Activated CD4-positive, alpha-beta T cell treated with anti-CD3 and anti-CD28 coated beads, Interleukin-2, Interleukin-4, amounts not matched to agents 100 ng/mL and 50 ng/mL, durations not matched to agents 16 hours and 8 hours (primary cell): ENCODE measurements around the gene ANO2.
"Not testable (repeated sequence)": the region's sequence is repeated elsewhere in the genome, so short reads cannot be mapped to it uniquely, and the experiment has no call there.

ENCODE experiments used
- DNase-seq: peaks from one replicate; pipeline ENCODE4 v3.0.0-alpha.2; 2020; ENCODE audit warnings: low spot score

Gene ANO2

DNA sequence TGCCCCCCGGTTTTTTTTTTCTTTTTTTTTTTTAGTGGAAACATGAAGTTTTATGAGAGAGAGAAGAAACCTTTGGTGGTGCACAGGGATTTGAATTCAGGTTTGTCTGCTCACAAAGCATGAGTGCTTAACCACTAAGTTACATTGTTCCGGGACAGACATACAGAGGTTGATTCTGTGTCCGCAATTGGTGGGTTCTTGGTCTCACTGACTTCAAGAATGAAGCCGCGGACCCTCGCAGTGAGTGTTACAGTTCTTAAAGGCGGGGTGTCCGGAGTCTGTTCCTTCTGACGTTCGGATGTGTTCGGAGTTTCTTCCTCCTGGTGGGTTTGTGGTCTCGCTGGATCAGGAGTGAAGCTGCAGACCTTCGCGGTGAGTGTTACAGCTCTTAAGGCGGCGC, 57.2 kb downstream of the ANO2 start:
- DNase-seq = not testable (repeated sequence)

DNA sequence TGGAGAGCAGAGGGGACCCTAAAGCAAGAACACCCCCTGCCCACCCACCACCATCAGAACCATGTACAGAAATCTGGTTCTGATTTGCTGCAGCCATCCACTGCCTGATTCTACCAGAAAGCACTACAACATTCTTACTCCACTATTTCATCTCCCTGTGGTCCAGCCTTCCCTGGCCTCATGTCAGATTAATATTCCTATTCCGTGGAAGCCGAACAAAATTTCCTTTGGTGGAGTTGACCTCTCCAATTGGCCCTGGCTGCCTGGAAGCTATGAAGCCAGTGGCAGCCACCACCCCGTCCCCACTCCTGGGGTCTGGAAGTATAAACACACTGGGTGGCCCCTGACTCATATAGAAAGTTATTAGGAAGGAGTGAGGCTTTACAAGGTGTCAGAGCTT, 60.2 kb downstream of the ANO2 start:
- DNase-seq = no peak

DNA sequence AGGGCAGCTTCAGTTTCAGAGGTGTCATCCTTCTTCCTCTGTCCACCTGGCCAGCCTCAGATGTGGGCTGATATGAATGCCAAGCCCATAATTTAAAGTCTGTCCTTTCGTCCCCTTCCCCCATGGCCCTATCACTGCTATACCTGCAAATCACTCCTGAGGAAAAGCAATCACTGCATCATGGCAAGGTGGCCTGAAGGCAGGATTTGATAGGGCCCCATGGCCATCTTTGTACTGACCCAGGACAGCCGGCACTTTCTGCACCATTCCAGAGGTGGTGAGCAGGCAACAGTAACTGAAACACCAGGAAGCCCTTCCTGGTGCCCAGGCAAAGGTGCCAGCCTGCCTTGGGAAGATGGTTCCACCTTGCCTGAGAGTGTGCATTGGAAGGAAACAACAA, 60.8 kb downstream of the ANO2 start:
- no peak for DNase-seq

DNA sequence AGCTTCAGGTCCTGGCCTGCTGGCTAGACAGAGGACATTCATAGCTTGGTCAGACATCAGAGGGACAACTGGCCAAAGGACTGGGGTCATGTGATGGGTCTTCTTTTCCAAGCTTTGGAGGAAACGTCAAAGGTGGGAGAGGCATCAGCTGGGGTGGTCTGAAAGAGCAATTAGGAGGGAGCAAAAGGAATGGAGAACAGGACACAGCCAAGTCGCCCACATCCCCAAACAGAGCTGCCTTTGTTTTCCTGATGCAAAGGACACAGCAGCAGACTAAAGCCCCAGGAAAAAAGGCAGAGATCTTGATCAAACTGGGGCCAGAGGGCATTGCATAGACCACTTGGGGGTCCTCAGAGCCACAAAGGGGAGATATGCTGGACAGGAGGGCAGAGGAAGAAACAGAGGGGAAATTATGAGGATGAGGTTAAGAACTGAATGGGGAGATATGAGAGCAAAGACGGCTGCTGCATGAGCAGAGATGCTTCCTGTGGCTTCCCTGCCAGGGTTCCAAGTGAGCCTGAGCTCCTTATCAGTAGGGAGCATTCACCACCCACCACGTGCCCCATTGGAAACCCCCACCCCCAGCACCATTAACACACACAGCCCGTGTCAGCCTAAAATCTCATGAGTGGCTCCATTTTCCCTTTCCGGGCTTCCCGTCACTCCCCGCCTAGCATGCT, 62.4 kb downstream of the ANO2 start:
- DNase-seq = no peak

DNA sequence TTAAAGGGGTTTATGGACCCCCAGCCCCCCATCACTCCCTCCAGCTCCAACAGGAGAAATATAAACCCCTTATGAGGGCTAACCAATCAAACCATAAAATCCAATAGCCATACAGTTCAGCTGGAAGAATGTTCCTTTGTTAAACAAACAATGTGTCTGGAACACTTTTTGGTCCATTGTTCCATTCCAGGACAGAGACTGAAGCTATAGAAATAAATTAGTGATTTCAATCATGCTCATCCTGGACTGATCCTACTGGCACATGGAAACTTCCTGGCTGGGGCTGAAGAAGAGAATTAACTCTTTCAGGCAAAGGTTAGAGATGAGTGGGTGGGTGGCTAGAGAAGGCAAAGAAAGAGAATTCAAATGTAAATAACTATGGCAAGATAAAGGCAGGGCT, 63.4 kb downstream of the ANO2 start:
- DNase-seq = no peak

DNA sequence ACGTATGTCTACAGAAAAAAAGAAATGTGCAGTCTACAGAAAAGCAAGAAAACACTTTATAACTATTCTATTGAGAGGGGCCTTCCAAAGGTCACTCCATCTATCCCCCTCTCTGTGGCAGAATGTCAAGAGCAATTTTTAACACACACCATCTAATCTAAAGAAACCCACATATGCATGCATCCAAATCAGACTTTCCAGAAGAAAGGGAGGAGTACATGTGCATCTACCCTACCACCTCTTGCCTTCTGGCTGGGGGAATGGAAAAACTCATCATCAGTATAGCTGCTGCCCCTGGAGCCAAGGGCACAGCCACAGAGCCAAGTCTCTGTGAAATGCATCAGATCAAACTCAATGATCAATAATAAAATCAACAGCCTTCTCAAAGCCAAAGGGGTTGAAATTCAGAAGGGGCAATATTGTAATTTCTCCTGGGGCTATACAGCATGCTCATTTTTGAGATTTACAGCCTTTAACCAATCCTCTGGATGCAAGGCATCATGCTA, 63.9 kb downstream of the ANO2 start:
- DNase-seq = no peak

DNA sequence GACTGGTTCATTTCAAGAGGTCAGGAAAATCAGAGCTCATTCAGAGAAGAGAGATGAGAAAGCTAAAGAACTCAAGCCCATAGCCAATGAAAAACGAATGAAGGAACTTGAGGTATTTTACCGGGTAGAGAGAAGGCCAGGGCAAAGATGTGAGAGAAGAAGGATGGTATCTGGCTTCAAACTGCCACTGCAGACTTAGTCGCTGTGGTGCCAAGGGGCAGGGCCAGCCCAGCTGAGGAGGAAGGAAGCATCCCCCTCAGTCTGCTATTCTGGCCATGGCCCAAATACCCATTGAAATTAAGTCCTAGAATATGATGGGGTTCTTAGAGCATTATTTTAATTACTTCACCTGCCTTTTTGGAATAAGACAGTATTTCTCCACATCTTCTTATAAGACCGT, 69.2 kb downstream of the ANO2 start:
- no peak for DNase-seq

DNA sequence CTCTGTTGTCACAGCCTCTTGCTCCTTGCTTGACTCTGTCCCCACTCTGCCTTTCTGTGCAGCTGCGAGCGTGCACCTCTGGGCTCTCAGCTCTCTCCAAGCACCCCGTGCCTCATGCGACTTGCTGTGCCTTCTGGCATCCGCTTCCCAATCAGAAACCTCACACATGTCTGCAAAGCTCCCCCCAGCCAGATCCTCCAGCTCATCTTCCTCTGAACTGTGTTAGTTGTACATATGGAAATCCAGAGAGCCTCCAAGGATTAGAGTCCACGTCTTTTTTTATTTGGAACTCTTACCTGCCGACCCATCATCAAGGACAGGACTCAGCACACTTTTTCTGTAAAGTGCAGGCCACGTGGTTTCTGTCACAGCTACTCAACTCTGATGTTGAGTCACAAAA, 70.5 kb downstream of the ANO2 start:
- no peak for DNase-seq

DNA sequence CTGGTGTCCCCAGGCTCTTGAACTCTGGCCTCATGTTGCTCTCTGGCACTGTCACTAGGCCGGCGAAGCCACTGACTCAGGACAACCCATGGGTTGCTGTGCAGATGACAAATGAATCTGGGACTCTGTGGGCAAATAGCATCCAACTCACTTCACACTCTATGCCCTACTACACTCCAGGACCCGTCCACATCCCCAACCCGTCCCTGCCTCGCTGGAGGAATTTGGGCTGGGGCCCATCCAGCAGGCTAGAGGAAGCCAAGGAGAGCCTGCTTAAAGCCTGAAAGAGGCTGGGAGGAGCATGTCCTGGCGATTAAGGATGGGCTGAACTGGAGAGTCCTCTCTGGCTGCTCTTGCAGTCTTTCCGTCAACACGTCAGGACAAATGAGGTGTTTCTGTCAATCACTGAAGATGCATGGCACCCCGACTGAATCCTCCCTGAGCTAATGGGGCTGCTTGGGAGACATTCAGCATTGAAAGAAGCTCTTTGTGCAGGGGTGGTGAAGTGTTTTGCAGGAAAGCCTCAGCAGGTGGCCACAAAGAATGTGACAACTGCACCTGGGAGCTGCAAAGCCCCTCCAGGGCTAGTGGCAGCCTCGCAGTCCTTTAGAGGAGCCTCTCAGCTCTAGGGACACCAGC, 71.7 kb downstream of the ANO2 start:
- no peak for DNase-seq

DNA sequence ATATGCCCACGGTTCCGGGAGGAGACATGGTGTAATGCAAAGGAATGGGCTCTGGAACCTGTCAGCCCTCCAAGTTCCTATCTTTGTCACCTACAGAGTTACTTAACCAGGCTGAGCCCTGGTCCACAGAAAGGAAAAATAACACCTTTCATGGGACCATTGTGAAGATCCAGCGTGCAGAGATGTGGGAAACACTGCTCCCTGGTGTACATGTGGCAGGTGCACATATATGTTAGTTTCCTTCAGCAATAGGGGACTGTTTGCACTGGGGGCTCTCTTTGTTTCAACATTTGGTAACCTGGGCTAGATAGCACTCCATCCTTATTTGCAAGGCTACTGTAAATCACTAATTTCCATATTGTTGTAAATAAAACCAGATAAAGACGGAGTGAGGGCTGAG, 72.3 kb downstream of the ANO2 start:
- DNase-seq = no peak

DNA sequence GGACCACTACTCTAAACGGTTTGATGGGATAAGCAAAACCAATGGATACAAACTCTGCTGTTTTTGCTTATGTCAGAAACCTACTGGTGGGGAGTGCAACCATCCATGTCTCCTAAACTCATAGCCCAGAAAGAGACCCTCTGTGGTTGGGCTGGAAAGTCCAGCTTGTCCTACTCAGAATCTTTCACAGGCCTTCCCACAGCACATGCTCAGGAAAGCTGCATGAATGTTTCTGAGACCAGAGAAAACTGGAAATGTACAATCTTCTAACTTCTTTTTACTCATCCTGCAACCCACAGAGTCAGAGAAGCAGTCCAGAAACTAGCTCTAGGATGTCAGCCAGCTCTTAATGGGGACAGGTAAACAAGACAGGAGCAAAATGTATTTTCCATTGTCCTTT, 73.3 kb downstream of the ANO2 start:
- no peak for DNase-seq

DNA sequence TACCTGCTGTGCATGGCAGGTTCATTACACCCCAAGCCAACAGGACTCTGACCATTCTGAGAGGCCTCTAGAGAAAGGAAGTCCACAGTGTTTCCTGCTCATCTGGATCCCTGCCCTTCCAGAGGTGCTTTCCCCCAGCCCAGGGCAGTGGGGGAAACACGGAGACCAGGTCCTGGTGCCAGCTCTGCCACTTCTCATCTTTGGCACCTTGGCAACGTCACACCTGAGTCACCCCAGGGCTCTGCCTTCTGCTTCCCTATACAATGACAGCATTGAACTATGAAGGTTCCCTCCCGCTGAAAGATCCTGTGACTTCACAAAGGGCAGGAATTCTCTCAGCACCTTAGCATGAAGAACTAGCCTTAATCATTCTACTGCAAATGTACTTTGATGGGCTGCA, 74.9 kb downstream of the ANO2 start:
- DNase-seq = no peak

DNA sequence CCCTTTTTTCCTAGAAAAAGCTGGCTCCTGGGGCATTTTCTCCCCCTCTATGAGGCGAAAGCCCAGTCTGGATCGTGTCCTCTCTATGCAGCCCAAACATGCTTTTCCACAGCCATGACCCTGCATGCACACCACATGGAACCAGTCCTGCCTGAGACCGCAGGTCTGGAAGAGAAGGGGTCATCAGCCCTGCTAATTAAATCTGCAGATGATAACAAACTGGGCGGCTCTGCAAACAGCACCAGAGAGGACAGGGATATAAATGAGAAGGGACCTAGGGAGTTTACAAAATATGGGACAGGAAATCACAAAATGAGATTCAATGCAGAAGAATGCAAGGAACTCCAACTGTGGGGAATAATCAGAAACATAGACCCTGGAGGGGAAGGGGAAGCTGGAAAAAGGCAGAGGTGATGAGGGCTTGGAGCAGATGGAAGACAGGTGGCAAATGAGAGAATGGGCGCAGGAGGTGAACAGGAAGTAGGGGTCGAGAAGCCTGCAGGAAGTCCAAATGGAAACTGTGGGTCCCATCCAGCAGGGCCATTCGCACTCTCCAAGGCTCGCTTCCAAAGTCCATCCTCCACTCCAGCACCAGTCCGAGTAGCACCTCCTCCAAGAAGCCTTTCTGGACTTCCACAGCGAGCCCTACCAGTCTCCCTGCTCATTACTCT, 76.3 kb downstream of the ANO2 start:
- DNase-seq = no peak

DNA sequence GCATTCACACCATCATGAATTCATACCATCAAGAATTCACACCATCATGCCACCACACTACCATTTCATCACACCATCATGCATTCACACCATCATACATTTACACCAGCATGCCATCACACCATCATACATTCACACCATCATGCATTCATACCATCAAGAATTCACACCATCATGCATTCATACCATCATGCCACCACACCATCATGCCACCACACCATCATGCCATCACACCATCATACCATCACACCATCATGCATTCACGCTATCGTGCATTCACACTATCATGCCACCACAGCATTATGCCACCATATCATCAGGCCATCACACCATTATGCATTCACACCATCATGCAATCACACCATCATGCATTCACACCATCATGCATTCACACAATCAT, 79.7 kb downstream of the ANO2 start:
- DNase-seq = no peak

DNA sequence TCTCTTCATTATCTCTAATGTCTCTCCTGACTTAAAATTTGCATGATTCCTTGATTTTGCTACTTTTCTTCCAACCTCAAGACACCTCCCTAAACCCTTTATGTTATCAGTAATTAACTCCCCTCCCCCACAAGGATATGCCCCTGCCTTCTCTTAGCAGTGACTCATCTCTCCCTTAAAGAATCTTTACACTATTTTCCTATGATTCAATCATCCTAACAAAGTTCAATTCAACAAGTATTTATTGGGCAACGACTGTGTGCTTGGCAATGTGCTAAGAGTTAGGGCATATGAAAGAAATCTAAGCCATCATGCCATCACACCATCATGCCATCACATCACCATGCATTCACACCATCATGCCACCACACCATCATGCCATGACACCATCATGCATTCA, 80.1 kb downstream of the ANO2 start:
- DNase-seq = no peak

DNA sequence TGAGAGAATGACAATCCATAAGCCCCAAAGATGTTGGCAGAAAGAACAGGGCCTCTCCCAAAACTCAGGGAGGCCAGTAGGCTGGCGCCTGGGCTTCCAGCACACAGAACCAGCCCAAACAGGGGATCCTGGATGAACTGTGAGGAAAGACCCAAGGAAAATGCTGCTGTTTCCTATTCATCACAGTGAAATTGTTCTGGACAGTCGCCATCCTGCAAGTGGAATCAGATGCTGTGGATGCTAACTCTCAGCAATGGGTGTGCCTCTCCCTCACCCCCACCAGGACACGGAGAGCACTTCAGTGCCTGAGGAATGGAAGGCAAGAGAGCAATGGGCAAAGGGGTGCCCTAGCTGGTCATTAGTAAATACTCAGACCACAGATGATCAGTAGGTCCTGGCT, 80.8 kb downstream of the ANO2 start:
- DNase-seq = no peak

DNA sequence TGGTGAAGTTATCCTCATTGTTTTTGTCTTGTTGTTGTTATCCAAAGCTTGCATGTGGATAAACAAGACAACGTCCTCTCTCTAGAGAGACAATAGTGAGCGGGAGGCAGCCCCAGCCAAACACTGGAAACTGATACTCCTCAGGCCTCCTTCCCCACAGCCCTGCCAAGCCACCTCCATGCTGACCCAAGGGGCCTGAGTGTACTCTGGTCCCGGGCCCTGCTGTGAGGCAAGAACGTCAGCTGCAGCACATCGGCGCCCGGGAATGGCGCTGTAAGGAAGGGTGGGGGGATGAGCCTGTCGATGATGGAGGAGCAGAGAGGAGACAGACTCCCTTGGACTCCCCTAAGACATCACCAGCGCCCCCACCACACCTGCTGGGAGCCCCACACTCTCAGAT, 83.6 kb downstream of the ANO2 start:
- no peak for DNase-seq

DNA sequence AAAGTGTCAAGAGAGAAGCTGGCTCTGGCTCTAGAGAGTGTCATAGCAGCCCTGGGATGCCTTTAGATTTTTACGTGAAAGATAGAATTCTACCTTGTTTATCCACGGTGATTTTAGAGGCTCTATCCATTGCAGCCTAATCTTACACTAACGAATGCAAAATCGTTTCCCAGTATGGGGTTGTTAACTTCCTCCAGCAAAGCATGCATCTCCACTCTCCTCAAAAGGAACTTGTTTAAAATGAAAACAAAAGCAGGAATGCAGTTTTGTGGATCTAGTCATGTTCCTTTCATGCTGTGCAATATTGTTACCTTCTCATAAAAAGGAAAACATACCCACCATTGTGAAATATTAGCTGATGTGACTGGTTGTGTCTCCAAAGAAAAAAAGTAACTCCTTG, 88.4 kb downstream of the ANO2 start:
- no peak for DNase-seq

DNA sequence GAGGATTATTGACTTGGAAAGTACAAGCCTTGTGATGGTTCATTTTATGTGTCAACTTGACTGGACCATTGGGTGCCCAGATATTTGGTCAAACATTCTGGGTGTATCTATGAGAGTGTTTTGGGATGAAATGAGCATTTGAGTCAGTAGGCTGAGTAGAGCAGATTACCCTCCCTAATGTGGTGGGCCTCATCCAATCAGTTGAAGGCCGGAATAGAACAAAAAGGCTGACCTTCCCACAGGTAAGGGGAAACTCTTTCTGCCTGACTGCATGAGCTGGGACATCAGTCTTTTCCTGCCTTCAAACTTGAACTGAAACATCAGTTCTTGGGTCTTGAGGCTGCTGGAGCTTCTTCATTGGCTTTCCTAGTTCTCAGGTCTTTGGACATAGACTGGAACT, 98.1 kb downstream of the ANO2 start:
- DNase-seq = no peak

DNA sequence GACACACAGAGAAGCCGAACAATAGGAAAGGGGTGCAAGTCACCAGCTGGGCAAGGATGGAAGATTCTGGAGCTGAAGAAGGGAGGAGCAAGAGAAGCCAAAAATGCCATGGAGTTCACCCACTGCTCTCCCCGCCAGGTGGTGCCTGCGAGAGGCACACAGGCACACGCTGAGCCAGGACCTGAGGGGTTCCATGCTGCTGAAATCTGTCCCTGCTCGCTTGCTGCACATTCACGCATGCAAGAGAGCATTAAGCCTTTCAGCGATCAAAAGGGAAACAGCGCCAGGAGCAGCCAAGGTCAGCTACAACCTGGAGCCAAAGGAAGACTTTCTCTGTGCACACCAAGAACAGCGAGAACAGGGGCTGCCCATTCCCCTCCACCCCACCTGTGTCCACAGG, 104.1 kb downstream of the ANO2 start:
- DNase-seq = no peak

DNA sequence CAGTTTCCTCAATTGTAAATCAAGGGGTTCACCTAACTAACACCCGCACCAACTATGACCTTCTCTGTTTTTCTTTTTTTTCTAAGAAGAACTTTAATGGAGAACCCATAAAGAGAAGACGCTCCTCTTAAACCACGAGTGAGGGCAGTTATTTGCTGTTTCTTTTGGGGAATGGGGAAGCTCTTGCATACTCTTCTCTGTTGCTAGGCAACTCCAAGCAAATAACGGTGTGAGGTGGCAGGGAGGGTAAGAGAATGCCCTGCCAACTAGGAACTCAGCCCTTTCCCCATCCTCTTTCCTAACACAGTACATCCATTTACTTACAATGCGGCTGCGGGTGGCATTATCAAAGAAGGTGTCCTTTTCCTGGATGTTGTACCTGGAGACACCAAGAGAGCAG, 114.9 kb downstream of the ANO2 start:
- no peak for DNase-seq

DNA sequence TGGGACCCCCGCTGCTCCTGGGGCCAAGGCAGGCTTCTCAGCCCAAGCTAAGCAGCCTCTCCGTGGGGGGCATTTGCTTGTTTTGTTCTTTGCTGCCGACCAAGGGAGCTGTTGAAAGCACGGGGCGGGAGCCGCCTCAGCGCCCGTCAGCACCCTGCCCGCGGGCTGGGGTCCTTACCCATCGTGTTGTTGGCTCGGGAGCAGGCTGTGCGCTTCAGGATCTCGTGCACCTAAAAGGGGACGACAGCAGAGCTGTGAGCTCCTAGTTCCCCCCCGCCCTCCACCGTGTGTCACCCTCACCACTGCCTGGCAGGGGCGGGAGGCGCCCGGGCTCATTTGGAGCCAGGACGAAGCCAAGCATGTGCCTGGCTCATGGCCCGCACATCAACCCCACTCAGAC, 117.5 kb downstream of the ANO2 start:
- no peak for DNase-seq

DNA sequence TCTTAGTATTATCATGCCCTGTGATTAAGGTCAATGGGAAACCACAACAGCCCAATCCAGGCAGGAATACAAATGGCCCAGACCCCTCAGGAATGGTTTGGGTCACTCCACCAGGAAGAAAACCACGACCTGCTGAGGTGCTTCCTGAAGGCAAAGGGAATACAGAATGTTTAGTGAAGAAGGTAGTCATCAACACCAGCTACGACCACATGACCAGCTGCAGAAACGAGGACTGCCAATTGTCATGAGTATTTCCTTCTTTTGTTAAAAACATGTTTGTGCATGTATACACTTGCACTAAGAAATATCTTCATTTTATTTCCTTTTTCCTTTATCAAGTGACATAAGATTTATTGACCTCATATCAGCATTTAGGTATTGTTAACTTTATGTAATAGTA, 119.3 kb downstream of the ANO2 start:
- DNase-seq = not testable (repeated sequence)

DNA sequence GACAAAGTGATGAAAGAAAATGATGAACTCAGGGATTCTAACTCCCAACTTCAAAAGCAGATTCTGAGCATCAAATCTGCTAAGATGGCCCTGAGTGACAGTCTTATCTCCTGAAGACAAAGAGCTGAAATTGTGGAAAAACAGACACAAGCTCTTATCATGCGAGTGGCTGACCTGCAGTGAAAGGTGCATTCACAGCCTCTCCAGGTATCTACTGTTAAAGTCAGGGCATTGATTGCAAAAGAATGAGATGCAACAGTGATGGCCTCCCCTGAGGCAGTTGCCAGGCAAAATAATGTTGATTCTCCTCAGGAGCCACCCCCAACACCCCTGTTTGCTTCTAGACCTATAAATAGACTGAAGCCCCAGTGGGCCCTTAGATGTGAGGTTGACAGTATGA, 126.2 kb downstream of the ANO2 start:
- DNase-seq = not testable (repeated sequence)
